NCI-H774 (cell line): ENCODE measurements around the gene SLC38A8.
A peak's percentile ranks its signal among the peaks of the same experiment; 100 is the strongest.

ENCODE experiments used
- DNase-seq: peaks from one replicate; lab custom pipeline; 2025; lab: John Stamatoyannopoulos, UW

The SLC38A8 gene

DNA sequence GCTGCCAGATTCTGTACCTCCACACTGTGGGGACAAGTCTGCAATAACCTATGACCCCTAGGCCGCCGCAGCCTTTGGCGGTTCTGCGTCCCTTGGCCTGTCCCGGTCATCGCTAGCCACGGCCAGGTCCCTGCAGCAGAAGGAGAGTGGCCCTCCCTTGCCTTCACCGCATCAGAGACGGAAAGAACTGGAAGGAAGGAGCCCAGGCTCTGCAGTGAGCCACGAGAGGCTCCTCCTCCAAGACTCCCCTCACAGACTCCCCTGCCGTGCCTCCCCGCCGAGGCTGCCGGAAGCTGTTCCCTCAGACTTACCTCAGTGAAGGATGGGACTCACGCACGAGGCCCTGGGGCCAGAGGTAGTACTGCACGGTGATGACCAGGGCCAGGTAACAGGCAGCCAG is 11.0 kb downstream of the SLC38A8 start:
- DNase-seq: no peak

DNA sequence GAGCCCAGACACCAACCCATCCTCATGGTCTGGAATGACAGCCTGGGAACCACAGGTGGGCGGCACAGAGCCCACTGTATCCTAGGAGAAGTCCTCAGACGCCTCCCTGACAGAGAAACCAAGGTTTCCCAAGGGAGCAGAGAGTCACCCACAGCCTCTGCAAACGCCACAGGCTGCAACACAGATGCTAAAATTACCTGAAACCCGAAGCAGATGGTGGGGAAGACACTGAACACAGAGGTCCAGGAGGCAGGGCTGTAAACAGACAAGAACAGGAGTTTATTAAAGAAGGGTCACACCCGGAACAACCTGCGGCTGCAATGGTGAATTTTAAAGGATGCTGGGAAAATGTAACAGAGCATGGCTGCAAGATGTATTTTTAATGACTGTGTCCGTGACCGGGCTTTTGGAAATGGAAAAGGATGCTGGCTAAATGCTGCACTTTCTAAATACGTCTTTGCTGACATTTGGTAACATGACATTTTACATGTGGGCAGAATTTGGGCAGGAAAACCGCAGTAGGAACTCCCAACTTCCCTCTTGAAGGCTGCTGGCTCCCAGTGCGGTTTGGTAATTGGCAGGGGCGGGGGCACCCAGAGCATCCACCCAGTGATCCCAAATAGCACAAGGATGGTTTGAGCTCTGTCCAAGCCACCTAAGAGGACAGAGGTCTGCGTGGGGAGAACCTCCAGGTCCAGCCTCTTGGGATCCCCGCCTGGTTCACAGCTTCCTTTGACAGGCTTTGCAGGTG is 13.1 kb downstream of the SLC38A8 start:
- no peak for DNase-seq

DNA sequence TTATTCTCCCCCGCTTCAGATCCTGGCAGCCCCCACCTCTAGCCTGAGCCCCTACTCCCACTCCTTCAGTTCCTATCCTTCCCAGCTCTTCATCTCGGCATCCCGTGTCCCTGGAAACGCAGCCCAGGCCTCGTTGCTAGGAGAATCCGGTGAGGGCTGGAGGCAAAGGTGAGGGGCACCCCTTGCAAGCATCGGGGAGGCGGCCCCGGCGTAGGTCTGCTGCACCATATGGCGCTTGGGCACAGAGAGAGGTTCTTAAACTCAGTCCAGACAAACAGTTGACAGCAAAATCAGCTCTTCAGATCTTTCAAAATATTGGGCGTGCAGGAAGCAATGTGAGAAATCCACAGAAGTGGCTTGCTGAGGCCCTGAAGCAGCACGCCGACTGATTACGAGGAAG is 15.0 kb downstream of the SLC38A8 start:
- DNase-seq: no peak

DNA sequence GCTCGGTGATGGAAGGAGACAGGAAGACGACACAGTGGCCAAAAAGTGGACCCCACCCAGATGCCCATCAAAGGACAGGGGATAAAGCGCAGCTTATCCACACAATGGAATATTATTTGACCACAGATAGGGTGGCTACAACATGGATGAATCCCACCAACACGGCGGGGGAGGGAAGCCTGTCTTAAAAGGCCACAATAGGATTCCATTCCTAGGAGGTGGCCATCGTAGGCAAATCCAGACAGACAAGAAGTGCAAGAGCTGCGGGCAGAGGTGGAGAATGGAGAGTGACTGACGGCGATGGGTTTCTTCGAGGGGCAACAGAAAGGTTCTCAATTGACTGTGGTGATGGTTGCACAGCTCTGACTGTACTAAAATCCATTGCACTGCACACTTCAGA is 16.0 kb downstream of the SLC38A8 start:
- DNase-seq: no peak

DNA sequence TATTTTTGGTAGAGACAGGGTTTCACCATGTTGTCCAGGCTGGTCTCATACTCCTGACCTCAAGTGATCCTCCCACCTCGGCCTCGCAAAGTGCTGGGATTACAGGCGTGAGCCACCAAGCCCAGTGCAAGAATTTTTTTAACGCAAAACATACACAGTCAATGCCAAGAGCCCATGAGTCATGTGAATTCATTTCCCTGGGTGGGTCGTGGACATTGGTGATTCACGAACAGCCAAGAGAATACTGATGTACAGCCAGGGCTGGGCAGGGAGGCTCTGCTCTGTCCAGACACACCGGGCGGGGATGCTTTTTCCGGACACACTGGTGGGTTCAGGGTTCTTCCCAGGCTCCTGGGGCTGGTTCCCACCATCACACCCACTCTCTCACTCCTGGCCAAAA is 17.7 kb downstream of the SLC38A8 start:
- no peak for DNase-seq

DNA sequence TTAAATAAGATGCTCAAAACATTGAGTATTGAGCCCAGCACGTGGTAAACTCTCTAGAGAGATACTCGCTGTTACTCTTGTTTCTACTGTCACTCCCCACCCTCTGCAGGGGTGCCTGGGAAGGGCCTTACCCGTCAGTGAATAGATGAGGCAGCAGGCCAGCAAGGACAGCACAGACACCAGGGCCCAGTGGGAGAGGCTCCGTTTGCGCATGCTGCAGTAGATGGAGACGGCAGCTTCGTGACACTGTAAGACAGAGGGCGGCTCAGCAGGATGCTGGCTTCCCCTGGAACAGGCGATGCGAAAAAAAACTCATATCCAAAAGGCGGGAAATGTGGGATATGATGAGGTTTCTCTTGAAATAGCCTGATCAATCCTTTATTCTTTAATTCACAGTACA is 20.0 kb downstream of the SLC38A8 start:
- DNase-seq: no peak

DNA sequence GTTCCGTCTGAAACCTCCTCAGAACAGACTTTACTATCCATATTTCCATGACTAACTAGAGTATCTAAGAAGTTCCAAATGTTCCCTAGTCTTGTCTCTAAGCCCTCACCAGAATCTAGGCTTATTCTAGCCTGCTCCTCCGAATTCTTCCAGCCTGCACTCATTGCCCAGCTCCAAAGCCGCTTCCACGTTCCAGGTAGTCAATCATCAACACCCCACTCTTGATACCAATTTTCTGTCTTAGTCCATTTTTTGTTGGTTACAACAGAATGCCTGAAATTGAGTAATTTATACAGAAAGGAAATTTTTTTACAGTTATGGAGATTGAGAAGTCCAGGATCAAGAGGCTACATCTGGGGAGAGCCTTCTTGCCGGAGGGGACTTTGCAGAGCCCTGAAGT is 21.1 kb downstream of the SLC38A8 start:
- no peak for DNase-seq

DNA sequence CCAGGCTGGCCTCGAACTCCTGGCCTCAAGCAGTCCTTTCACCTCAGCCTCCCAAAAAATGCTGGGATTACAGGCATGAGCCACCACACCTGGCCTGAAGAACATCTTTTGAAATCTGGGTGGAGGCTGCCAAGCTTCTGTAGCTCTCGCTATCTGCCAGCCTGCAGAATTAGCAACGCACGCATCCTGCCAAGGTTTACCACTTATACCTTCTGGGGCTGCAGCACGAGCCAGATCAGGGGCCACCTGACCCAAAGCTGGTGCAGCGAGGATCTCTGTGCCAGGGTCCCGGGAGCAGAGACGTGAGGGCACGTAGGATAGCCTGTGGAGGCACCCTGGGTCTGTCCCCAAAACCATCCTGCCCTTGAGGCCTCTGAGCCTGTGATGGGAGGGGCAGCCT is 22.2 kb downstream of the SLC38A8 start:
- no peak for DNase-seq

DNA sequence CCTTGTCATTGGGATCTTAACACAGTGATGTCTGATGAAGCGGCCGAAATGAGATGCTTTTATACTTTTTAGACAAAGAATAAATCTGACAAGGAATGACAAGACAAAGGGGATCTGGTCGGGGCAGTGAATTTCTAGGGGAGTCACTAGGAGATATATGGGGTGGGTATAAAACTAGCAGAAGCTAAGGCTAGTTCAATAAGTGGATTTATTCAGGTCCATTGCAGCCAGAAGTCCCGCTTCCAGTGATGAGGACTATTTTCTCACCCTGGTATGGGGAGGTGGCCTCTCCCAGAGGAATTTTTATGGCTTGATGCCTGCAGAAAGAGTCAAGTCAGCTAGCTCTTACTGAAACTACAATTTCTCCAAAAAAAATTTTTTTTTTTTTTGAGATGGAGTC is 23.9 kb downstream of the SLC38A8 start:
- DNase-seq: no peak

DNA sequence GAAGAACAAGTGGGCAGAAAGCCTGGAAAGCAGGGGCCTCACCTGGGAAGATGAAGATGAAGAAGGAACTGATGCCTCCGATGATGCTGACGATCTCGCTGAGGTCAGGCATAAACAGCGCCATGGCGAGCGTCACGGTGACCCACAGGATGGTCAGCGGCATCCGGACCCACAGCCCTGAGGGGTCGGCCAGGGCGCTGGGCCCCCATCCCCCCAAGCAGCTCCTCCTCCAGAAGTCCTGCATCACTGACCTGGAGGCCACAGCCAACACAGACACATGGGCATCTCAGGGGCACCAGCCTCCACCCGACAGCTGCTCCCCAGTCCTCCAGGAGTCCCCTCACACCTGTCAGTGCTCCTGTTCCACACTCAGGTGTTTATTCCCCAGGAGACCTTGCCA is 26.1 kb downstream of the SLC38A8 start:
- no peak for DNase-seq

DNA sequence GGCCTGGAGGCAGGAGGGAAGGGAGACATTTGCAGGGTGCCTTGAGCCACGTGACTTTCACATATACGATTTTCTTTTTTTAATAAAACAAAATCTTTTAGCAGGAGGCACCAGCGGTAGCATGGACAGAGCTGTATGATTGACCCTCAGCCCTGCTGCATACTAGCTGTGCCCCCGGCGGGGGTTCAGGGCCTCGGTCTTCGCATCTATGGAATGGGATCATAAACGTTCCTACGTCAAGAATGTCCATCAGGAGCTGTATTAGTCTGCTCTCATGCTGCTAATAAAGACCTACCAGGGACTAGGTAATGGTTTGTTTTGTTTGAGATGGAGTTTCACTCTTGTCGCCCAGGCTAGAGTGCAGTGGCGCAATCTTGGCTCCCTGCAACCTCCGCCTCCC is 27.2 kb downstream of the SLC38A8 start:
- no peak for DNase-seq

DNA sequence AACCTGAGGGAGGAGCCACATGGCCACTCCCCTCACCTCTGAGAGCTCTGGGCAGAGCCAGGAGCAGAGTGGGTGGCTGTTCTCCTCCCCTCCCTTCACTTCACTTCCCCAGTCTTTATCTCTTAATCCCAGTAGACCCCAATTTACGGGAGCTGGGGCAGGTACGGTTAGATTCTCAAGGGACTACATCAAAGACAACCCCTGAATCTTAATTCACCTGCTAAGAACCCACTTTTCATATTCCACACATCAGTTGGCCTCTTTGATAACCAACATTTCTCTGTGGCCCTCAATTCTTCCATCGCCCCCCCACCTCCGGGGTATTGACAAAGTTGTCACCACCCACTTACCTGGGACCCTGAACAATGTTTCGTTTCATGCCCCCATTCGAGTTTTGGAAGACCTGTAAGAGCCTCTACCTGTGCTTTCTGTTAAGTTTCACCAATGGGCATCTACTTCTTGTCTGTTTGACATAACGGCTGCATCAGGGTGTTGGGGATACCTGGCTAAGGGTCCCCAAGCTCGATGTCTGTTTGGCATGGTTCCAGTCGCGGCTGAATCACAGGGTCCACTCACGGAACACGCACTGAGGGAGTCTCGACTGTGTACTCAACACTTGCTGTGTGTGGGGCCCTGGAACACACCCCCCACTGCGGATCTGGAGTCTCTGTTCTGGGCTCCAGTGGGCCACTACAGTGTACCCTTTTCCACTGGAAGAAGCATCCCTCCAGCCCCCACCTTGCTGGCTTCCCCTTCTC is 27.8 kb downstream of the SLC38A8 start:
- no peak for DNase-seq

DNA sequence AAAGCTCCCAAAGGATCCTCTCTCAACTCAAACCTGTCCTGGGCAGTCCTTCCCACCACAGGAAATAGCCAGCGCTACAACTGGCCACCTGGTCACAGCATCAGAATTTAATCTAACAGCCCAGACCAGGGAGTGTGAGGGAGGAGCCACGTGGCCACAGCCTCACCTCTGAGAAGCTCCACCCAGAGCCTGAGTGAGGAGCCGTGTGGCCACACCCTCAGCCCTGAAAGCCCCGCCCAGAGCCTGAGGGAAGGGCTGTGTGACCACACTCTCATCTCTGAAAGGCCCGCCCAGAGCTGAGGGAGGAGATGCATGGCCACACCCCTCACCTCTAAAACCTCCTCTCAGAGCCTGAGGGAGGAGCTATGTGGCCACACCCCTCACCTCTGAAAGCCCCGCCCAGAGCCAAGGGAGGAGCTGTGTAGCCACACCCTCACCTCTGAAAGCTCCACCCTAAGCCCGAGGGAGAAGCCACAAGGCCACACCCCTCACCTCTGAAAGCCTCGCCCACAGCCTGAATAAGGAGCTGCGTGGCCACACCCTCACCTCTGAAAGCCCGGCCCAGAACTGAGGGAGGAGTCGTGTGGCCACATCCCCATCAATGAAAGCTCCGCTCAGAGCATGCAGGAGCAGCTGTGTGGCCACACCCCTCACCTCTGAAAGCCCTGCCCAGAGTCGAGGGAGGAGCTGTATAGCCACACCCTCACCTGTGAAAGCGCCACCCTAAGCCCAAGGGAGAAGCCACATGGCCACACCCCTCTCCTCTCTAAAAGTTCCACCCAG is 28.6 kb downstream of the SLC38A8 start:
- DNase-seq: peak; percentile 97

DNA sequence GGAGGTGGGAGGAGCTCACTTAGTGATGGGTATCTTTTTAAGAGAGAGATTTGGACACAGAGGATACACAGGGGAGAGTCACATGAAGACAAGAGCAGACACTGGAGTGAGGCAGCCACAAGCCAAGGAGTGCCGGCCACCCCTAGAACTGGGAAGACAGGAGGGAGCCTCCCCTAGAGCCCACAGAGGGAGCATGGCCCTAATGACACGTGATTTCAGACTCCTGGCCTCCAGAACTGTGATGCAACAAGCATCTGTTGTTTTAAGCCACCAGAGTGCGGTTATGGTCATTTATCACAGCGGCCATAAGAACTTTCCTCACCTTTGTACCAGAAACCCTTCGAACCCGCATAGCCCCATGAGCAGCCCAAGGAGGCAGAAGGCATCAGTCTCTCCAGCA is 33.3 kb downstream of the SLC38A8 start:
- DNase-seq: no peak

DNA sequence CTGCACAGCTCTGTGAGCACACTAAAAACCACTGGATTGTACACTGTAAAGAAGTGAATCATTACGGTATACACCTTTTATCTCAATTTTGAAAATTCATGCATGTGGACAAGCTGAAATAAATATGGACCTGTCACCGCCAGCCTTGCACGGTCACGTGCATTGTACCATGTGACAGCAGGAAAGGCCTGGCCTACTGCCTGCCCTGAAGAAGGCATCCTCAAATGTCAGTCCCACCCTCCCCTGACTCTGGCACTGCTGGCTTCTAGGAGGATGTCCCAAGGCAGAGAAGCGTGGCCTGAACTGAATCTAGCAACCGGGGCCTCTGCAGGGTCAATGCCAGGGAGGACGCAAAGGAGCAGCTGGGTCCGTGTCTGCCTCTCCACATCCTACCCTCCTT is 34.6 kb downstream of the SLC38A8 start:
- DNase-seq: no peak

DNA sequence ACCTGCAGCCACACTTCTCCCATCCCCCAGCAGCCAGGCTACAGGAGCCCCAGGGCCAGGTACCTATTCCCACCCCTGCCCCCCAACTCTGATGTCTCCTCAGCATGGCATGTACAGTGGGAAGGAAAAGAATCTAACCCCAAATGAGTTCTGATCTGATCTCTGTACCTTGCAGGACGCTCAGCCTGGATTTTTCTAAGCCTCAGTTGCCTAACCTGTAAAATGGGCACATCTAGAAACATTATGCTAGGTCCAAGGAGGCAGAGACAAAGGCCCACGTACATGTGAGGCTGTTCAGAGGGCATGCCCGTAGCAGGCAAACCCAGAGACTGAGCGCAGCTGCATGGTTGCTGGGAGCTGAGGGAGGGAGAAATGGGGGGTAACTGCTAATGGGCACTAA is 35.1 kb downstream of the SLC38A8 start:
- DNase-seq: no peak

DNA sequence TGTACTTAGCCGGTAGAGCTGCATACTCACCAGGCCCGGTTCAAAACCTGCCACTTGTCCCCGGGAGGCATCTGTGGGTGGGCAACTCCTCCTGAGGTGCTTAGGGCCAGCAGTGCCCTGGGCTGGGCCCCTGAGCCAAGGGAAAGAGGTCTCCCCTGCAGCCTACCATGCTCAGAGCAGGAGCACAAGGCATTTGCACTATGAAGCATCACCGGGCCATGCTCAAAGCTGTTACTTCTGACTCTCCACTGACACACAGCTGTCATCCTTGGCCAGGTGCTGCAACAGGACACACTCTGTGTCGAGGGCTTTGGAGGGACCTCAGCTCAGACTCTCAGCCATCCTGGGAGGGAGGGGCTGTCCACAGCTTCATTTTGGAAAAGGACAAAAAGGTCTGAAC is 37.2 kb downstream of the SLC38A8 start:
- DNase-seq: no peak

DNA sequence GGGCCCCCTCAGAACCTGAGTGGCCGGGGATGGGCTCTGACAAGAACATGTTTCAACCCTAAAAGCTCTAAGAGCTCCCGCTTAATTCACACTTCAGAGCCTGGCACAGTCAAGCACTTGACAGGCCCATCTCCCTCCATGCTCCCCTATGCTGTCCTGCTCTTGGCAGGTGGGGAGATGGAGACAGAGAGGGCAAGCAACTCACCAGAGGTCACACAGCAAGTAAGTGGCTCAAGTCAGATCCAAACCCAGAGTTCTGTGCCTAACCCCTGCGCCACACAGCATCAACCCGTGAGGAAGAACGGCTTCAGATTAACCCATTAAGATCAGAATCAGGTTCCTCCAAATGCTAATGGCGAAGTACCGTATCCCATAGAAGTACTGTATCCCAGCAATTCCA is 38.2 kb downstream of the SLC38A8 start:
- no peak for DNase-seq

DNA sequence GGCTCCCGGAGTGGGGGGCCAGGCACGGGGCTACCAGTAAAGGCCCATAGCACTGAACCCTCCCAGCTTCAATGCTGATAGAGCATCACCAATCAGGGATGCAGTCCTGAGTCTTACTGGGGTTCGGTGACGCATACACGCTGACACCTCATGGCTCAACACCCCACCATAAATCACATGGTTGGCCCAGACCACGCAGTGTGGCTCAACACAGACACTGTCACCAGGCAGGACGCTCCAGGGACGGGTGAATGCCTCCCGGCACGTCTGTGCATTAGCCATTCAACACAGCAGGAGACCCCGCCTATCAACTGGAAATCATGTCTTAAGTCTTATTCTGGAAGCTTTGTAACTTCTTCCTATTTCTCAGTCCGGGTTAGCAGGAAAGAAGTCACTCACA is 39.6 kb downstream of the SLC38A8 start:
- DNase-seq: no peak

DNA sequence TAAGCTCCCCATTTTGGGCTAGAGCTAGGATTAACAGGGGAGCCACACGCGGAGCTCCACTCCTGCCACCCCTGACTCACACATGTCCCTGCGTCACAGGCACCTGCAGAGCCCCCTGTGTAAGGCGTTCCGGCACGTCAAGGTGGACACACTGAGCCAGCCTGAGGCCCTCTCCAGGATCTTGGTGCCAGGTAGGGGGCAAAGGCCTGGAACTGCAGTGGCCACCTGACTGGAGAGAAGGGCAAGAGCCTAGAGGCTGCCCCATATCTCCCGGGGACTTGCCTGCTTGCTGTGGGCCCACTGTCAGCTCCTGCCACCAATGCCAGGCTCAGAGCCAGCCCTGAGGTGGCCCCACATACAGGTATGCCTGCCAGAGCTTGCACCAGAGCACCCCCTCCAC is 40.9 kb downstream of the SLC38A8 start:
- DNase-seq: no peak

DNA sequence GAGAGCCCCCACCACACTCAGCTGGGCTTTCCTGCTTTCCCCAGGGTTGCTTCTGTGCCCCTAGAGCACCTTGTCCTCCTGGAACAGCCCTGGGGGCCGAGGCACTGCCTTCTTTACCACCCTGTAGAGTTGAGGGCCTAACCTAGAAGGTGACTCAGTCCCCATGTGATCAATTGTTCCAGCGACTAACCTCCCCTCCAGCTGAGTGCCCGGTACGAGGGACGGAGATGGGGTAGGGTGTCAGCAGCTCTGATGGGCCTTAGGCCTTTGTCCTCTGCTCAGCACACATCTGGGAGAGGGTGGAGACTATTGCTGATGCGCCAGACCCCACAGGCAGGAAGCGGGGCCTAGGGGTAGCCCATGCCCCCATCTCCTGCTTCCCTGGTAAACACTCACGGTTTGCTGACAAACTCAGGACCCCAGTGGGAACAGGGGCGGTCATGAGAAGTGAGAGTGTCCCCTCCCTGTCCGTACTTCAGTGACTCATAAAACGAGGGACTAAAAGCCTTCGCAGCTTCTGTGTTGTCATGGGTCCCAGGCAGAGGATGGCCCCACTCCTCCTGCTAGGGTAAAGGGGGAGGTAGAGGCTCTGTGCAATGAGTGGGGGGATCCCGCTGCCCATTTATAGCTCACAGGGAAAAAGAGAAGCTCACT is 41.5 kb downstream of the SLC38A8 start:
- no peak for DNase-seq

DNA sequence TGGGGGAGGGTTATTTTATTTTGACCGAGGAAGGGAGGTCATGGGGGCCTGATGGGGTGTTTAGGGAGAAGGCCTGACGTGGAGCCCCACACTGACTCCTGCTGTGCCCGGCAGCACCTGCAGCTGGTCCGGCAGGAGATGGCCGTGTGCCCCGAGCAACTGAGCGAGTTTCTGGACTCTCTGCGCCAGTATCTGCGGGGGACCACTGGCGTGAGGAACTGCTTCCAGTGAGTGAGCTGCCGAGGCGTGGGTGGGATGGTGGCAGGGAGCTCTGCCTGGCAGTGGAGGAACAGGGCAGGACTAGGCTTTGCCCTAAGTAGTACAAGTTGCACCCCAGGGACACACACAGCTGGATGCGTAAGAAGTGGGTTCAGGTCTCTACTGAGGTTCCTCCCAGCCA is 44.5 kb downstream of the SLC38A8 start:
- no peak for DNase-seq
